WTC11 (cell line): ENCODE data around the gene SMAD3.

Experiments used
- IRF2 ChIP-seq: sonication (generic); formaldehyde crosslinking; IDR thresholded peaks from 2 replicates; pipeline ENCODE4 v1.8.0; 2022; ENCODE audit warnings: low read depth, missing genetic modification reagents, borderline replicate concordance
- NR3C1 ChIP-seq: sonication (generic); formaldehyde crosslinking; conservative IDR thresholded peaks from 2 replicates; pipeline ENCODE4 v1.8.1; 2023; ENCODE audit warnings: low read depth, mild to moderate bottlenecking, missing genetic modification reagents
- TEAD4 ChIP-seq: sonication (generic); formaldehyde crosslinking; IDR thresholded peaks from 2 replicates; pipeline ENCODE4 v1.8.0; 2022; ENCODE audit warnings: mild to moderate bottlenecking, missing genetic modification reagents
- ZNF263 ChIP-seq: sonication (generic); formaldehyde crosslinking; IDR thresholded peaks from 2 replicates; pipeline ENCODE4 v1.8.1; 2022; ENCODE audit warnings: low read depth, mild to moderate bottlenecking, moderate library complexity, missing genetic modification reagents
- TF ChIP-seq, protein P1 (sequence below): fragments of 200-600 bp; IDR thresholded peaks from 2 replicates; pipeline ENCODE4 v1.8.0; 2022; ENCODE audit warnings: antibody characterized with exemption
- TF ChIP-seq, protein P2 (sequence below): sonication (generic); formaldehyde crosslinking; IDR thresholded peaks from 2 replicates; pipeline ENCODE4 v1.8.1; 2023; ENCODE audit warnings: mild to moderate bottlenecking, missing genetic modification reagents, moderate library complexity
- TF ChIP-seq, protein P3 (sequence below): fragments of 250-450 bp; sonication (Bioruptor Pico); IDR thresholded peaks from 2 replicates; pipeline ENCODE4 v2.1.2; 2022; ENCODE audit warnings: mild to moderate bottlenecking, moderate library complexity
- TF ChIP-seq, protein P4 (sequence below): sonication (generic); formaldehyde crosslinking; IDR thresholded peaks from 2 replicates; pipeline ENCODE4 v1.8.0; 2023; ENCODE audit warnings: missing genetic modification reagents, mild to moderate bottlenecking, borderline replicate concordance

DNA sequence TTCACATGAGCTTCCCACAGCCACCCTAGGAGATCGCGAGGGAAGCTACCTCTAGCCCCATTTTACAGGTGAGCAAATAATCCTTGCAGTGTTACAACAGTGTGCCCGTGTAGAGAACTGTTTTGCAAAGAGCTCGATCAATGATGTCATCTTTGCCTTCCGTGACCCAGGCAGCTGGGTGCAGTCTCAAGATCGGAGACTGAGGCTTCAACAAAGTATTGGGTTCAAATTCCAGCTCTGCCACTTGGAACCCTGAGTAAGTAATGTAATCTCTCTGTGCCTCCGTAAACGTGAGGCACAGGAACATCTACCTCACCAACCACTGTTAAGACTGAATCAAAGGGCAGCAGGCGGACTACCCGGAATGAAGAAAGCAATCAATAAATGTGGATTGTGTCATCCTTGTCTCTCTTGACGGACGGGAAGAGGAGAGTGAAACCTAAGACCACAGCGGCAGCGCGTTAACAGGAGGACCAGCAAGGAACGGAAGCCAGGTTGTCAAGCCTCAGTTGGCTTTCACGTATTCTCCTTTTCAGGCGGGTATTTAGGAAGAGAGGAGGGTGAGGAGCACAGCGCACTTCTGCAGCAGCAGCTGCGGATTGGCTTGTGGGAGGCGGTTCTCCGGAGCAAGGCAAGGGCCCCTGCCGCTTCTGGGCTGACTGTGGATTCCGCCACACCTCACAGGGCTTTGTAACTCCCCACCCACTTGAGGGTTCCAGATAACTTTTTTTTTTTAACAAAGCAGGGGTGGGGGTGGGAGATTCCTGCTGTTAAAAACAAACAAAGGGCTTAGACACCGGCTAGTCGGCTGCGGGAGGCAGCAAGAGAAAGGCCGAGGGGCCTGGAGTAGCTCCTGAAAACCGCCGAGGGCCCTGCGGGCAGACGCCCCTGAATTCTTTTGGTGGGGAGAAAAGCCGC, 1.5 kb upstream of the SMAD3 start:
- TF ChIP-seq, protein P1, sequence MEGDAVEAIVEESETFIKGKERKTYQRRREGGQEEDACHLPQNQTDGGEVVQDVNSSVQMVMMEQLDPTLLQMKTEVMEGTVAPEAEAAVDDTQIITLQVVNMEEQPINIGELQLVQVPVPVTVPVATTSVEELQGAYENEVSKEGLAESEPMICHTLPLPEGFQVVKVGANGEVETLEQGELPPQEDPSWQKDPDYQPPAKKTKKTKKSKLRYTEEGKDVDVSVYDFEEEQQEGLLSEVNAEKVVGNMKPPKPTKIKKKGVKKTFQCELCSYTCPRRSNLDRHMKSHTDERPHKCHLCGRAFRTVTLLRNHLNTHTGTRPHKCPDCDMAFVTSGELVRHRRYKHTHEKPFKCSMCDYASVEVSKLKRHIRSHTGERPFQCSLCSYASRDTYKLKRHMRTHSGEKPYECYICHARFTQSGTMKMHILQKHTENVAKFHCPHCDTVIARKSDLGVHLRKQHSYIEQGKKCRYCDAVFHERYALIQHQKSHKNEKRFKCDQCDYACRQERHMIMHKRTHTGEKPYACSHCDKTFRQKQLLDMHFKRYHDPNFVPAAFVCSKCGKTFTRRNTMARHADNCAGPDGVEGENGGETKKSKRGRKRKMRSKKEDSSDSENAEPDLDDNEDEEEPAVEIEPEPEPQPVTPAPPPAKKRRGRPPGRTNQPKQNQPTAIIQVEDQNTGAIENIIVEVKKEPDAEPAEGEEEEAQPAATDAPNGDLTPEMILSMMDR: no peak
- TF ChIP-seq TEAD4 (CRISPR knock-in tag) (no peak), IRF2 (CRISPR knock-in tag) (no peak), ZNF263 (CRISPR knock-in tag) (peak; percentile 98), NR3C1 (CRISPR knock-in tag) (no peak)
- TF ChIP-seq, protein P2, sequence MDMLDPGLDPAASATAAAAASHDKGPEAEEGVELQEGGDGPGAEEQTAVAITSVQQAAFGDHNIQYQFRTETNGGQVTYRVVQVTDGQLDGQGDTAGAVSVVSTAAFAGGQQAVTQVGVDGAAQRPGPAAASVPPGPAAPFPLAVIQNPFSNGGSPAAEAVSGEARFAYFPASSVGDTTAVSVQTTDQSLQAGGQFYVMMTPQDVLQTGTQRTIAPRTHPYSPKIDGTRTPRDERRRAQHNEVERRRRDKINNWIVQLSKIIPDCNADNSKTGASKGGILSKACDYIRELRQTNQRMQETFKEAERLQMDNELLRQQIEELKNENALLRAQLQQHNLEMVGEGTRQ (CRISPR knock-in tag): no peak
- TF ChIP-seq, protein P3, sequence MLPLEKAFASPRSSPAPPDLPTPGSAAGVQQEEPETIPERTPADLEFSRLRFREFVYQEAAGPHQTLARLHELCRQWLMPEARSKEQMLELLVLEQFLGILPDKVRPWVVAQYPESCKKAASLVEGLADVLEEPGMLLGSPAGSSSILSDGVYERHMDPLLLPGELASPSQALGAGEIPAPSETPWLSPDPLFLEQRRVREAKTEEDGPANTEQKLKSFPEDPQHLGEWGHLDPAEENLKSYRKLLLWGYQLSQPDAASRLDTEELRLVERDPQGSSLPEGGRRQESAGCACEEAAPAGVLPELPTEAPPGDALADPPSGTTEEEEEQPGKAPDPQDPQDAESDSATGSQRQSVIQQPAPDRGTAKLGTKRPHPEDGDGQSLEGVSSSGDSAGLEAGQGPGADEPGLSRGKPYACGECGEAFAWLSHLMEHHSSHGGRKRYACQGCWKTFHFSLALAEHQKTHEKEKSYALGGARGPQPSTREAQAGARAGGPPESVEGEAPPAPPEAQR (CRISPR knock-in tag): no peak
- TF ChIP-seq, protein P4, sequence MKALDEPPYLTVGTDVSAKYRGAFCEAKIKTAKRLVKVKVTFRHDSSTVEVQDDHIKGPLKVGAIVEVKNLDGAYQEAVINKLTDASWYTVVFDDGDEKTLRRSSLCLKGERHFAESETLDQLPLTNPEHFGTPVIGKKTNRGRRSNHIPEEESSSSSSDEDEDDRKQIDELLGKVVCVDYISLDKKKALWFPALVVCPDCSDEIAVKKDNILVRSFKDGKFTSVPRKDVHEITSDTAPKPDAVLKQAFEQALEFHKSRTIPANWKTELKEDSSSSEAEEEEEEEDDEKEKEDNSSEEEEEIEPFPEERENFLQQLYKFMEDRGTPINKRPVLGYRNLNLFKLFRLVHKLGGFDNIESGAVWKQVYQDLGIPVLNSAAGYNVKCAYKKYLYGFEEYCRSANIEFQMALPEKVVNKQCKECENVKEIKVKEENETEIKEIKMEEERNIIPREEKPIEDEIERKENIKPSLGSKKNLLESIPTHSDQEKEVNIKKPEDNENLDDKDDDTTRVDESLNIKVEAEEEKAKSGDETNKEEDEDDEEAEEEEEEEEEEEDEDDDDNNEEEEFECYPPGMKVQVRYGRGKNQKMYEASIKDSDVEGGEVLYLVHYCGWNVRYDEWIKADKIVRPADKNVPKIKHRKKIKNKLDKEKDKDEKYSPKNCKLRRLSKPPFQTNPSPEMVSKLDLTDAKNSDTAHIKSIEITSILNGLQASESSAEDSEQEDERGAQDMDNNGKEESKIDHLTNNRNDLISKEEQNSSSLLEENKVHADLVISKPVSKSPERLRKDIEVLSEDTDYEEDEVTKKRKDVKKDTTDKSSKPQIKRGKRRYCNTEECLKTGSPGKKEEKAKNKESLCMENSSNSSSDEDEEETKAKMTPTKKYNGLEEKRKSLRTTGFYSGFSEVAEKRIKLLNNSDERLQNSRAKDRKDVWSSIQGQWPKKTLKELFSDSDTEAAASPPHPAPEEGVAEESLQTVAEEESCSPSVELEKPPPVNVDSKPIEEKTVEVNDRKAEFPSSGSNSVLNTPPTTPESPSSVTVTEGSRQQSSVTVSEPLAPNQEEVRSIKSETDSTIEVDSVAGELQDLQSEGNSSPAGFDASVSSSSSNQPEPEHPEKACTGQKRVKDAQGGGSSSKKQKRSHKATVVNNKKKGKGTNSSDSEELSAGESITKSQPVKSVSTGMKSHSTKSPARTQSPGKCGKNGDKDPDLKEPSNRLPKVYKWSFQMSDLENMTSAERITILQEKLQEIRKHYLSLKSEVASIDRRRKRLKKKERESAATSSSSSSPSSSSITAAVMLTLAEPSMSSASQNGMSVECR: peak; percentile 53; the same call in 1 of the 2 replicates
